ENCODE measurements around the gene ST7. TPM values are rescaled to one million over a fixed set of nuclear protein-coding genes. Genes with fewer than 3 reads are reported as not detected.

The ST7 gene
- total RNA-seq, 1 experiment from 2014 or later, result 12.4 TPM

DNA sequence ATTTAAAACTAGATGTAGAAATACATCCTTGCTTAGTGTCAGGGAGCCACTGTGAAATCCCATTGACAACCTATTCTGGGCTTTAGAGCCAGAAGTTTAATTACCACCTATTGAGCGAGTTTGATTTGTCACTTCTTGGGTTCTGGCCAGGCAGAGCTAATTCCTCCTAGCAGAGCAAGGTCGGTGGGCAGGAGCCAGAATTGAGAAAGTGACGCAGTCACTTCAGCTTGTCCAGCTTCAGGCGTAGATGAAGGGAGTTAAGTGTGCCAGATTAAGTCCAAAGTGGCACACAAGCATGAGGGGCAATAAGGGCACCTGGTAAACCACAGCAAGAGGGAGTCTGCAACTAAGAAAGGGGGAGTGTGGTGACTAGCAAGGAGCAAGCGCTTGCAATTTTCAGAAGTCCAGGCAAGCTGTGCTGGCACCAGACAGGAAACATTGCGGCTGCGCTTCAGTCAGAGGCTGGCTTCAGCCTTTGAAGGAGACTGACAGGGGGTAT, 119.4 kb downstream of the ST7 start (continued):
- TF ChIP-seq, protein P1, sequence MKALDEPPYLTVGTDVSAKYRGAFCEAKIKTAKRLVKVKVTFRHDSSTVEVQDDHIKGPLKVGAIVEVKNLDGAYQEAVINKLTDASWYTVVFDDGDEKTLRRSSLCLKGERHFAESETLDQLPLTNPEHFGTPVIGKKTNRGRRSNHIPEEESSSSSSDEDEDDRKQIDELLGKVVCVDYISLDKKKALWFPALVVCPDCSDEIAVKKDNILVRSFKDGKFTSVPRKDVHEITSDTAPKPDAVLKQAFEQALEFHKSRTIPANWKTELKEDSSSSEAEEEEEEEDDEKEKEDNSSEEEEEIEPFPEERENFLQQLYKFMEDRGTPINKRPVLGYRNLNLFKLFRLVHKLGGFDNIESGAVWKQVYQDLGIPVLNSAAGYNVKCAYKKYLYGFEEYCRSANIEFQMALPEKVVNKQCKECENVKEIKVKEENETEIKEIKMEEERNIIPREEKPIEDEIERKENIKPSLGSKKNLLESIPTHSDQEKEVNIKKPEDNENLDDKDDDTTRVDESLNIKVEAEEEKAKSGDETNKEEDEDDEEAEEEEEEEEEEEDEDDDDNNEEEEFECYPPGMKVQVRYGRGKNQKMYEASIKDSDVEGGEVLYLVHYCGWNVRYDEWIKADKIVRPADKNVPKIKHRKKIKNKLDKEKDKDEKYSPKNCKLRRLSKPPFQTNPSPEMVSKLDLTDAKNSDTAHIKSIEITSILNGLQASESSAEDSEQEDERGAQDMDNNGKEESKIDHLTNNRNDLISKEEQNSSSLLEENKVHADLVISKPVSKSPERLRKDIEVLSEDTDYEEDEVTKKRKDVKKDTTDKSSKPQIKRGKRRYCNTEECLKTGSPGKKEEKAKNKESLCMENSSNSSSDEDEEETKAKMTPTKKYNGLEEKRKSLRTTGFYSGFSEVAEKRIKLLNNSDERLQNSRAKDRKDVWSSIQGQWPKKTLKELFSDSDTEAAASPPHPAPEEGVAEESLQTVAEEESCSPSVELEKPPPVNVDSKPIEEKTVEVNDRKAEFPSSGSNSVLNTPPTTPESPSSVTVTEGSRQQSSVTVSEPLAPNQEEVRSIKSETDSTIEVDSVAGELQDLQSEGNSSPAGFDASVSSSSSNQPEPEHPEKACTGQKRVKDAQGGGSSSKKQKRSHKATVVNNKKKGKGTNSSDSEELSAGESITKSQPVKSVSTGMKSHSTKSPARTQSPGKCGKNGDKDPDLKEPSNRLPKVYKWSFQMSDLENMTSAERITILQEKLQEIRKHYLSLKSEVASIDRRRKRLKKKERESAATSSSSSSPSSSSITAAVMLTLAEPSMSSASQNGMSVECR (CRISPR knock-in tag; IDR thresholded peaks at IDR 0.05; ENCODE audit: borderline replicate concordance), result no peak
- TF ChIP-seq JAZF1 (CRISPR knock-in tag; IDR thresholded peaks at IDR 0.05) (no peak), SOX15 (CRISPR knock-in tag; IDR thresholded peaks at IDR 0.05) (no peak), OVOL2 (CRISPR knock-in tag; IDR thresholded peaks at IDR 0.05; ENCODE audit: borderline replicate concordance) (no peak), MXD4 (CRISPR knock-in tag; IDR thresholded peaks at IDR 0.05; ENCODE audit: borderline replicate concordance) (no peak), NFATC4 (CRISPR knock-in tag; IDR thresholded peaks at IDR 0.05) (no peak)
- TF ChIP-seq, protein P2, sequence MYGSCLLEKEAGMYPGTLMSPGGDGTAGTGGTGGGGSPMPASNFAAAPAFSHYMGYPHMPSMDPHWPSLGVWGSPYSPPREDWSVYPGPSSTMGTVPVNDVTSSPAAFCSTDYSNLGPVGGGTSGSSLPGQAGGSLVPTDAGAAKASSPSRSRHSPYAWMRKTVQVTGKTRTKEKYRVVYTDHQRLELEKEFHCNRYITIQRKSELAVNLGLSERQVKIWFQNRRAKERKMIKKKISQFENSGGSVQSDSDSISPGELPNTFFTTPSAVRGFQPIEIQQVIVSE (CRISPR knock-in tag; IDR thresholded peaks at IDR 0.05; ENCODE audit: borderline replicate concordance), result no peak

DNA sequence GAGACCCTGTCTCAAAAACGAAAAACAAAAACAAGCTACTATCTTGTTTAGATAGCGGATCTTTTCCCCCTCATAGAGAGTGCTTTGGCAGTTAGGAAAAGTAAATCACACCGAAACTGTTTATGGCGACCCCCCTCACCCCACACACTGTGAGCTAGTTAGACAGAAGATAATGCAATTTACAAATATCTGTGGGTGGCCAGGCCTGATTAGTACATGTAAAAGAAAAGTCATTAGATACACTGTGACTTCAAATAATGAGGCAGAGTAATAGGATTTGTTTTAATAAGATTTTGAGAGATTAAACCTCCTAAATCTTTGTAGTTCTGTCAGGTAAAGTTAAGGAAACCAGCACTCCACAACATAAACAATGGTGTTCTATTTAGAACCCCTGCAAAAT, 121.1 kb downstream of the ST7 start:
- DNase-seq (ENCODE audit: low spot score), result no peak
- Mint-ChIP-seq H3K27ac (no peak overlapping the region), H3K27me3 (ENCODE audit: low read depth) (no peaks in the 10 kb centered on the region), H3K9me3 (peaks cover 10% of the 10 kb centered on the region), H3K36me3 (peaks cover 5% of the 10 kb centered on the region), H3K4me1 (peaks cover 27% of the 10 kb centered on the region), H3K4me3 (no peak overlapping the region)
- ATAC-seq, result no peak
- CTCF ChIA-PET, result no interaction called here
- POLR2A ChIA-PET, result no interaction called here
- no peak for TF ChIP-seq ELF4 (CRISPR knock-in tag; IDR thresholded peaks at IDR 0.05; ENCODE audit: low read depth)
- no peak for TF ChIP-seq JUN (CRISPR knock-in tag; IDR thresholded peaks at IDR 0.05)
- TF ChIP-seq CBFB (CRISPR knock-in tag; IDR thresholded peaks at IDR 0.05; ENCODE audit: low read depth), result no peak
- no peak for TF ChIP-seq EMX1 (CRISPR knock-in tag; IDR thresholded peaks at IDR 0.05)
- TF ChIP-seq, protein P3, sequence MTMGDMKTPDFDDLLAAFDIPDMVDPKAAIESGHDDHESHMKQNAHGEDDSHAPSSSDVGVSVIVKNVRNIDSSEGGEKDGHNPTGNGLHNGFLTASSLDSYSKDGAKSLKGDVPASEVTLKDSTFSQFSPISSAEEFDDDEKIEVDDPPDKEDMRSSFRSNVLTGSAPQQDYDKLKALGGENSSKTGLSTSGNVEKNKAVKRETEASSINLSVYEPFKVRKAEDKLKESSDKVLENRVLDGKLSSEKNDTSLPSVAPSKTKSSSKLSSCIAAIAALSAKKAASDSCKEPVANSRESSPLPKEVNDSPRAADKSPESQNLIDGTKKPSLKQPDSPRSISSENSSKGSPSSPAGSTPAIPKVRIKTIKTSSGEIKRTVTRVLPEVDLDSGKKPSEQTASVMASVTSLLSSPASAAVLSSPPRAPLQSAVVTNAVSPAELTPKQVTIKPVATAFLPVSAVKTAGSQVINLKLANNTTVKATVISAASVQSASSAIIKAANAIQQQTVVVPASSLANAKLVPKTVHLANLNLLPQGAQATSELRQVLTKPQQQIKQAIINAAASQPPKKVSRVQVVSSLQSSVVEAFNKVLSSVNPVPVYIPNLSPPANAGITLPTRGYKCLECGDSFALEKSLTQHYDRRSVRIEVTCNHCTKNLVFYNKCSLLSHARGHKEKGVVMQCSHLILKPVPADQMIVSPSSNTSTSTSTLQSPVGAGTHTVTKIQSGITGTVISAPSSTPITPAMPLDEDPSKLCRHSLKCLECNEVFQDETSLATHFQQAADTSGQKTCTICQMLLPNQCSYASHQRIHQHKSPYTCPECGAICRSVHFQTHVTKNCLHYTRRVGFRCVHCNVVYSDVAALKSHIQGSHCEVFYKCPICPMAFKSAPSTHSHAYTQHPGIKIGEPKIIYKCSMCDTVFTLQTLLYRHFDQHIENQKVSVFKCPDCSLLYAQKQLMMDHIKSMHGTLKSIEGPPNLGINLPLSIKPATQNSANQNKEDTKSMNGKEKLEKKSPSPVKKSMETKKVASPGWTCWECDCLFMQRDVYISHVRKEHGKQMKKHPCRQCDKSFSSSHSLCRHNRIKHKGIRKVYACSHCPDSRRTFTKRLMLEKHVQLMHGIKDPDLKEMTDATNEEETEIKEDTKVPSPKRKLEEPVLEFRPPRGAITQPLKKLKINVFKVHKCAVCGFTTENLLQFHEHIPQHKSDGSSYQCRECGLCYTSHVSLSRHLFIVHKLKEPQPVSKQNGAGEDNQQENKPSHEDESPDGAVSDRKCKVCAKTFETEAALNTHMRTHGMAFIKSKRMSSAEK (CRISPR knock-in tag; IDR thresholded peaks at IDR 0.05; ENCODE audit: borderline replicate concordance), result no peak
- TF ChIP-seq ATF1 (CRISPR knock-in tag; IDR thresholded peaks at IDR 0.05), result no peak
- TF ChIP-seq, protein P4, sequence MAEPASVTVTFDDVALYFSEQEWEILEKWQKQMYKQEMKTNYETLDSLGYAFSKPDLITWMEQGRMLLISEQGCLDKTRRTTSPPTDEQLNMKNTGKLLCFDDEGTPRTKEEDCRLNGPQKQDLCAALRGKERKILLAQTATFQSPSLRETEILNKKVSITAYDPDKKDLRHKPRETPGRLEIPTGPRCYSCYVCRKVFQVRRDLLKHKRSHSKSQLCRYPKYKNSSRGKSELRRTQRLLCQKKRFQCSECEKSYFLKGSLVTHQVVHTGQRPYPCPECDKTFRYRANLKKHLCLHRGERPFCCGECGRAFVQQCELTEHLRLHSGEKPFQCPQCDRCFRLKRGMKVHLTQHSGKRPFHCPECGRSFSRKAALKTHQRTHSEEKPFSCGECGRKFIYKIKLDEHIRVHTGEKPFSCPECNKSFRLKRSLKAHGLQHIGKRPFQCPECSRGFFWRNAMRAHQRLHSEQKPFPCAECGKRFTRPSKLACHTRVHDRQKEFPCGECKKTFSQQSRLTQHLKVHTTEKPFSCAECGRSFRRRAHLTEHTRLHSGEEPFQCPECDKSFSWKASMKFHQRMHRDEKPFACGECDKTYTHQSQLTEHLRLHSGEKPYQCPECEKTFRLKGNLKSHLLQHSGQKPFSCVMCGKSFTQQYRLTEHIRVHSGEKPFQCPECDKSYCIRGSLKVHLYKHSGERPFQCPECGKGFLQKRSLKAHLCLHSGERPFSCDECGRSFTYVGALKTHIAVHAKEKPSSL (CRISPR knock-in tag; conservative IDR thresholded peaks at IDR 0.05), result no peak
- no peak for TF ChIP-seq NFYB (CRISPR knock-in tag; conservative IDR thresholded peaks at IDR 0.05; ENCODE audit: low read depth)
- TF ChIP-seq SMAD4 (CRISPR knock-in tag; IDR thresholded peaks at IDR 0.05), result no peak
- no peak for TF ChIP-seq ZNF138 (CRISPR knock-in tag; conservative IDR thresholded peaks at IDR 0.05)
- no peak for TF ChIP-seq ZNF416 (CRISPR knock-in tag; IDR thresholded peaks at IDR 0.05)
- TF ChIP-seq ZNF396 (CRISPR knock-in tag; IDR thresholded peaks at IDR 0.05; ENCODE audit: borderline replicate concordance), result no peak
- TF ChIP-seq, protein P5, sequence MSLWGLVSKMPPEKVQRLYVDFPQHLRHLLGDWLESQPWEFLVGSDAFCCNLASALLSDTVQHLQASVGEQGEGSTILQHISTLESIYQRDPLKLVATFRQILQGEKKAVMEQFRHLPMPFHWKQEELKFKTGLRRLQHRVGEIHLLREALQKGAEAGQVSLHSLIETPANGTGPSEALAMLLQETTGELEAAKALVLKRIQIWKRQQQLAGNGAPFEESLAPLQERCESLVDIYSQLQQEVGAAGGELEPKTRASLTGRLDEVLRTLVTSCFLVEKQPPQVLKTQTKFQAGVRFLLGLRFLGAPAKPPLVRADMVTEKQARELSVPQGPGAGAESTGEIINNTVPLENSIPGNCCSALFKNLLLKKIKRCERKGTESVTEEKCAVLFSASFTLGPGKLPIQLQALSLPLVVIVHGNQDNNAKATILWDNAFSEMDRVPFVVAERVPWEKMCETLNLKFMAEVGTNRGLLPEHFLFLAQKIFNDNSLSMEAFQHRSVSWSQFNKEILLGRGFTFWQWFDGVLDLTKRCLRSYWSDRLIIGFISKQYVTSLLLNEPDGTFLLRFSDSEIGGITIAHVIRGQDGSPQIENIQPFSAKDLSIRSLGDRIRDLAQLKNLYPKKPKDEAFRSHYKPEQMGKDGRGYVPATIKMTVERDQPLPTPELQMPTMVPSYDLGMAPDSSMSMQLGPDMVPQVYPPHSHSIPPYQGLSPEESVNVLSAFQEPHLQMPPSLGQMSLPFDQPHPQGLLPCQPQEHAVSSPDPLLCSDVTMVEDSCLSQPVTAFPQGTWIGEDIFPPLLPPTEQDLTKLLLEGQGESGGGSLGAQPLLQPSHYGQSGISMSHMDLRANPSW (CRISPR knock-in tag; conservative IDR thresholded peaks at IDR 0.05; ENCODE audit: low read depth), result no peak
- no peak for TF ChIP-seq ZNF232 (CRISPR knock-in tag; IDR thresholded peaks at IDR 0.05)
- TF ChIP-seq FOXP1 (CRISPR knock-in tag; IDR thresholded peaks at IDR 0.05; ENCODE audit: borderline replicate concordance), result no peak

Measured in WTC11 (cell line).